Measurements from ENCODE around the gene GRM4. TPM values are rescaled to one million over a fixed set of nuclear protein-coding genes. Genes with fewer than 3 reads are reported as not detected.

Gene GRM4
- total RNA-seq, 6 experiments from 2014 or later = not detected

DNA sequence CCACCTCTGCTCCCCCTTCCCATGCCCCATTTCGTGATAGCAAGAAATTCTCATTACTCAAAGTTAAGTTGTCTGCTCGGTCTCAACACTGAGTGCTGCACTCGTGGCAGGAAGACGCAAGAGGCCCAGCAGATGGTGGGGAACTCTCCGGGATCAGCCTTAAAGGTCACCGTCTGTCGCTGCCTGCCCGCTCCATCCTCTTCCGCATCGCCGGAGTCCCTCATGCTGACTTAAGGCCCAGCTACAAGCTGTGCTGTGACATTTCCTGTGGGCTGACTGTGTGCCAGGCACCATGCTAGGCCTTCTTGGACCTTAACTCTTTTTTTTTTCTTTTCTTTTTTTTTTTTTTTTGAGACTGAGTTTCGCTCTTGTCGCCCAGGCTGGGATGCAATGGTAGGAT is 17.8 kb downstream of the GRM4 start:
- Histone ChIP-seq H3K27ac (no peak overlapping the region), H3K27me3 (no peaks in the 10 kb centered on the region), H3K4me3 (no peak overlapping the region), H3K9me3 (no peaks in the 10 kb centered on the region), H3K36me3 (no peaks in the 10 kb centered on the region), H3K4me1 (no peaks in the 10 kb centered on the region)
- ATAC-seq (no peak), DNase-seq (no peak)
- TF ChIP-seq, protein P1, sequence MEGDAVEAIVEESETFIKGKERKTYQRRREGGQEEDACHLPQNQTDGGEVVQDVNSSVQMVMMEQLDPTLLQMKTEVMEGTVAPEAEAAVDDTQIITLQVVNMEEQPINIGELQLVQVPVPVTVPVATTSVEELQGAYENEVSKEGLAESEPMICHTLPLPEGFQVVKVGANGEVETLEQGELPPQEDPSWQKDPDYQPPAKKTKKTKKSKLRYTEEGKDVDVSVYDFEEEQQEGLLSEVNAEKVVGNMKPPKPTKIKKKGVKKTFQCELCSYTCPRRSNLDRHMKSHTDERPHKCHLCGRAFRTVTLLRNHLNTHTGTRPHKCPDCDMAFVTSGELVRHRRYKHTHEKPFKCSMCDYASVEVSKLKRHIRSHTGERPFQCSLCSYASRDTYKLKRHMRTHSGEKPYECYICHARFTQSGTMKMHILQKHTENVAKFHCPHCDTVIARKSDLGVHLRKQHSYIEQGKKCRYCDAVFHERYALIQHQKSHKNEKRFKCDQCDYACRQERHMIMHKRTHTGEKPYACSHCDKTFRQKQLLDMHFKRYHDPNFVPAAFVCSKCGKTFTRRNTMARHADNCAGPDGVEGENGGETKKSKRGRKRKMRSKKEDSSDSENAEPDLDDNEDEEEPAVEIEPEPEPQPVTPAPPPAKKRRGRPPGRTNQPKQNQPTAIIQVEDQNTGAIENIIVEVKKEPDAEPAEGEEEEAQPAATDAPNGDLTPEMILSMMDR (IDR thresholded peaks at IDR 0.05) = no peak
- TF ChIP-seq POLR2A (IDR thresholded peaks at IDR 0.05) = no peak
- 68% methylated on average over 6 of the region's 13 CpGs for WGBS (ENCODE audit: insufficient coverage, low coverage, low lambda C conversion rate, missing lambda C conversion rate)
- intact Hi-C loops (cut with DNase I) = no loop called here

DNA sequence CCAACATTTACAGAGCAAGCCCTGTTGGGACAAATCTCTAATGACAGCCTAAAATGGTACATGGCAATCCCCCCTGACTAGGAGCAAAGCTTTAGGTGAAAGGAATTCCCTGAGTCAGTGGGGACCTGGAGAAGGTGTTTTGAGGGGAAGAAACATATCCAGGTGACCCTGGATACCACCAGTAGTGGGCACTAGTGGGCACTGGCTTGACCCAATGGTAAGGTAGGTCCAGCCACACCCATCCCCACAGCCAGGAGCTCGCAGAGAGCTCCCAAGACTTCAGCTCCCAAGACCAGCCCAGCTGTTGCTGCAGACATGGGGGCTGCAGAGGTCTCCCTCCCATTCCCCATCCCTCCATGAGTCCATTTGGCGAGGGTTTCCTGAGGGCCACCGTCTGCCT is 19.5 kb downstream of the GRM4 start:
- TF ChIP-seq POLR2A (IDR thresholded peaks at IDR 0.05) = no peak
- TF ChIP-seq, protein P1 (IDR thresholded peaks at IDR 0.05) = no peak
- ATAC-seq (no peak), DNase-seq (no peak)
- H3K4me3 ChIP-seq = no peak overlapping the region
- no CpG with 5 or more reads among the region's 3 CpGs for WGBS (ENCODE audit: insufficient coverage, low coverage, low lambda C conversion rate, missing lambda C conversion rate)
- H3K36me3 ChIP-seq = no peaks in the 10 kb centered on the region
- no peak overlapping the region for H3K27ac ChIP-seq
- H3K27me3 ChIP-seq = no peaks in the 10 kb centered on the region
- intact Hi-C loops (cut with DNase I) = no loop called here
- no peaks in the 10 kb centered on the region for H3K4me1 ChIP-seq
- no peaks in the 10 kb centered on the region for H3K9me3 ChIP-seq

DNA sequence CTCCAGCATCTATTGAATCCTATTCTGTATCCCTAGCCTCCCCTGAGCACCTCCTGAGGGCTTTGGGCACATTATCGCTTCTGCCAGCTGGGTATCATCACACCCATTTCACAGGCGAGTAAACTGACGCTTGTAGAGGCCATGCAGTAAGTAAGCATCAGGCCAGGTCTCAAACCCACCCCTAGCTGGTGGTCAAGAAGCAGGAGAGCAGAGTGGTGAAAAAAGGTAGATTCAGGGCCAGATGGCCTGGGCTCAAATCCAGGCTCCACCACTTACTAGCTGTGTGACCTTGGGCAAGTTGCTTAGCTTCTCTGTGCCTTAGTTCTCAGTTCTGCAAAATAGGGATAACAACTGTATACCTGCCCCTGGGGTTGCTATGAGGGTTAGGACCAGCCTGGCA is 19.9 kb downstream of the GRM4 start:
- TF ChIP-seq, protein P1 (IDR thresholded peaks at IDR 0.05) = no peak
- no peak for TF ChIP-seq POLR2A (IDR thresholded peaks at IDR 0.05)
- Histone ChIP-seq H3K9me3 (no peaks in the 10 kb centered on the region), H3K36me3 (no peaks in the 10 kb centered on the region), H3K27ac (no peak overlapping the region), H3K27me3 (no peaks in the 10 kb centered on the region), H3K4me1 (no peaks in the 10 kb centered on the region), H3K4me3 (no peak overlapping the region)
- intact Hi-C loops (cut with DNase I) = no loop called here
- ATAC-seq (no peak), DNase-seq (no peak)
- WGBS (ENCODE audit: insufficient coverage, low coverage, low lambda C conversion rate, missing lambda C conversion rate) = 70% methylated on average over 3 of the region's 3 CpGs

DNA sequence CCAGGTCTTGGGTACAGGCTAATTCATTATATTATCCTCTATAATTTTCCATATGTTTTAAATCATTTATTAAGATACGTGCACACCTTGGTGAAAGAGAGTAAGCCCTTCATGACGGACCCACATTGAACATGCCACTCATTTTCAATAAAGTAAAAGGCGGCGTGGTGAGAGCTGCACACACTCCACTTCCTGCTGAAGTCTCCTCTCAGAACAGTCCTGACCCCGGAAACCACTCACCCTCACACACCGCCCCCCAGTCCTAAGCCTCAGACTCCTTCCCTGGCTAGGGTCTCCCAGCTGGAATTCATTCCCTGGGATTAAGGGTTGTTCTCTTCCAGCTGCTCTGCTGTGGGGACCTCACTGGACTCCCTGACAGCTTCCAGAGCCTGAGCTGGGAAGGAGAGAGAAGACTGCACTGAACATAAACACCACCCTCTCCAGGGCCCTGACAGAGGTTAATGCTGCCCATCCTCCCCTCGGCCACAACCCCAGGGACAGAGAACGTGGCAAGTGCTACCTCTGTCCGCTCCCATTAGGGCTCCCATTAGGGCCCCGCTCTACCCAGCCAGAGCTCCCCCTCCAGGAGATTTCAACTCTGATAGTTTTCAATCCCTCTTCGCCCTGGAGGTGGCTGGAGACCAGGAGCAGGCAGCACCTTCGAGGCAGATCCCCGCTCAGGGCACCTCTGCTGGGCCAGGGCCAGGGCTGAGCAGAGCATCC is 24.8 kb downstream of the GRM4 start:
- intact Hi-C loops (cut with DNase I) = no loop called here
- no peaks in the 10 kb centered on the region for H3K4me1 ChIP-seq
- no peaks in the 10 kb centered on the region for H3K36me3 ChIP-seq
- no peak overlapping the region for H3K27ac ChIP-seq
- no peaks in the 10 kb centered on the region for H3K27me3 ChIP-seq
- H3K9me3 ChIP-seq = no peaks in the 10 kb centered on the region
- TF ChIP-seq POLR2A (IDR thresholded peaks at IDR 0.05) = no peak
- TF ChIP-seq, protein P1 (IDR thresholded peaks at IDR 0.05) = no peak
- 46% methylated on average over 11 of the region's 13 CpGs for WGBS (ENCODE audit: insufficient coverage, low coverage, low lambda C conversion rate, missing lambda C conversion rate)
- DNase-seq (no peak), ATAC-seq (no peak)
- H3K4me3 ChIP-seq = no peak overlapping the region

All from right lobe of liver (tissue), 6 donors.